Lower leg skin (tissue), 4 donors: ENCODE results near the gene GLRX. TPM values are rescaled to one million over a fixed set of nuclear protein-coding genes. Genes with fewer than 3 reads are reported as not detected.
"Not testable (repeated sequence)": the region's sequence is repeated elsewhere in the genome, so short reads cannot be mapped to it uniquely, and the experiment has no call there.

Source experiments
- DNase-seq, 2 donors: peaks; one replicate each; pipeline ENCODE4 v3.0.0-alpha.2; 2019; ENCODE audit warnings: low spot score in 2 of 2
- H3K4me3 ChIP-seq: fragments of 200-600 bp; sonication (generic); 2 replicates; pipeline ENCODE4 v1.5.1; 2017; ENCODE audit warnings: mild to moderate bottlenecking, low read depth; ENCODE audit not compliant: poor library complexity, severe bottlenecking
- POLR2A ChIP-seq, 2 donors: fragments of 450-650 bp; IDR thresholded peaks; one replicate each; pipeline ENCODE4 v1.6.1; 2016 to 2017; ENCODE audit warnings: antibody characterized with exemption in 2 of 2, mild to moderate bottlenecking in 1 of 2, moderate library complexity in 1 of 2
- WGBS, 2 donors: methylation state at CpG; one replicate each; pipeline ENCODE4 v1.1.5; 2018; 5-methylcytosine and 5-hydroxymethylcytosine counted together
- intact Hi-C: fragments of 100-400 bp; cut with DNase I; formaldehyde crosslinking; loops from one replicate; pipeline ENCODE4 v1.15.0; 2023; ENCODE audit warnings: low total_unique reads
- total RNA-seq, 4 donors: library from RNA; depleted of rRNA; stranded (reverse); fragments of >200 nt; gene quantifications; one replicate each; pipeline ENCODE4 v1.1.0, GENCODE V29; 2016
- TF ChIP-seq, protein P1 (sequence below), 3 donors: fragments of 450-650 bp; IDR thresholded peaks; one replicate each; pipeline ENCODE4 v1.5.1; 2016; ENCODE audit warnings: antibody characterized with exemption in 3 of 3, mild to moderate bottlenecking in 3 of 3, moderate library complexity in 2 of 3

GLRX gene
- total RNA-seq, 4 donors from 2014 or later = 67.9 to 136 (median 105) TPM

DNA sequence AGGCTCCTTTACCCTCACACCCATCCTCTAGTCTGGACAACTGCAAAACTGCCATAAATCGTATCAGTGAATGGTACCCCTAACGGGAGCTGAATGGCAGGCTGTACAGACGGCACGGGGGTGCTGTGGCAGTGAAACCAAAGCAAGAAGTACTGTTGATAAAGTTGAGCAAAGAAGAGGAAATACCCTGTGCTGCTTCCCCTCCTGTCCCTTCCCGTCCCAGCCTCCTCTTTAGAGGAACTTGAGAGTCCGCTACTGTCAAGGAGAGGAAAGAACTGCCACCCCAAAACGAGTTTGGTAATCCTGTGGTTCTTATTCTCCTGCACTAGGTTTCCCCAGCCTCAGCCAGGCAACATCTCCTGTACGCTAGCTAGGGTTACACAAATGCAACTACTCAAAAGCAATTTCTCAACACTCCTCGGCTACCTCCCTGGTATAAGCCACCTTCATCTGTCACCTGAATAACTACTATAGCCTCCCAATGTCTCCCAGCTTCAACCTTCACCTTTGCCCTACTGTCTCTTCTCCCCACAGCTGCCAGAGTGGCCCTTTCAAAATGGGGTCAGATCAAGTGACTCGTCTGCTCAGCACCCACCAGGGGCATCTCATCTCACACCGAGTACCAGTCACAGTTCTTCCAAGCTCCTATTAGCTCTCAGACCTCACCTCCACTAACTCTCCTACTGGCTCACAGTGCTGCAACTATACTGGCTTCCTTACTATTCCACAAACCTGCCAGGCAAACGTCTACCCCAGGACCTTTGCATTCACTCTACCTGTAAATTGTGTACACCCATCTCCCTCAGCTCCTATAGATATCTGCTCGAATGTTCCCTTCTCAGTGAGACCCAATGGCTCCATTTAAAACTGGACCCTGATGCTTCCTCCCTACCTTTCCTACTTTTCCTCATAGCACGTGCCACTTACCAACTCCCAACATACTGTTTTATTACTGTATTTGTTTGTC is 4.1 kb downstream of the GLRX start:
- intact Hi-C loops = no loop called here
- H3K4me3 ChIP-seq = no peak overlapping the region
- TF ChIP-seq POLR2A (IDR thresholded peaks at IDR 0.05) = no peak
- TF ChIP-seq, protein P1, sequence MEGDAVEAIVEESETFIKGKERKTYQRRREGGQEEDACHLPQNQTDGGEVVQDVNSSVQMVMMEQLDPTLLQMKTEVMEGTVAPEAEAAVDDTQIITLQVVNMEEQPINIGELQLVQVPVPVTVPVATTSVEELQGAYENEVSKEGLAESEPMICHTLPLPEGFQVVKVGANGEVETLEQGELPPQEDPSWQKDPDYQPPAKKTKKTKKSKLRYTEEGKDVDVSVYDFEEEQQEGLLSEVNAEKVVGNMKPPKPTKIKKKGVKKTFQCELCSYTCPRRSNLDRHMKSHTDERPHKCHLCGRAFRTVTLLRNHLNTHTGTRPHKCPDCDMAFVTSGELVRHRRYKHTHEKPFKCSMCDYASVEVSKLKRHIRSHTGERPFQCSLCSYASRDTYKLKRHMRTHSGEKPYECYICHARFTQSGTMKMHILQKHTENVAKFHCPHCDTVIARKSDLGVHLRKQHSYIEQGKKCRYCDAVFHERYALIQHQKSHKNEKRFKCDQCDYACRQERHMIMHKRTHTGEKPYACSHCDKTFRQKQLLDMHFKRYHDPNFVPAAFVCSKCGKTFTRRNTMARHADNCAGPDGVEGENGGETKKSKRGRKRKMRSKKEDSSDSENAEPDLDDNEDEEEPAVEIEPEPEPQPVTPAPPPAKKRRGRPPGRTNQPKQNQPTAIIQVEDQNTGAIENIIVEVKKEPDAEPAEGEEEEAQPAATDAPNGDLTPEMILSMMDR (IDR thresholded peaks at IDR 0.05) = no peak
- 76 to 78% methylated on average over 14 of the region's 14 CpGs for WGBS, 2 donors
- DNase-seq = no peak

- WGBS, 2 donors = 65 to 66% methylated on average over 12 of the region's 12 CpGs
- intact Hi-C loops = no loop called here
- H3K4me3 ChIP-seq = no peak overlapping the region
- no peak for DNase-seq
- TF ChIP-seq, protein P1 (IDR thresholded peaks at IDR 0.05) = no peak
- no peak for TF ChIP-seq POLR2A (IDR thresholded peaks at IDR 0.05)
Measured at GRCh38 chr5:95817430-95817829, 5.1 kb downstream of the GLRX start.

DNA sequence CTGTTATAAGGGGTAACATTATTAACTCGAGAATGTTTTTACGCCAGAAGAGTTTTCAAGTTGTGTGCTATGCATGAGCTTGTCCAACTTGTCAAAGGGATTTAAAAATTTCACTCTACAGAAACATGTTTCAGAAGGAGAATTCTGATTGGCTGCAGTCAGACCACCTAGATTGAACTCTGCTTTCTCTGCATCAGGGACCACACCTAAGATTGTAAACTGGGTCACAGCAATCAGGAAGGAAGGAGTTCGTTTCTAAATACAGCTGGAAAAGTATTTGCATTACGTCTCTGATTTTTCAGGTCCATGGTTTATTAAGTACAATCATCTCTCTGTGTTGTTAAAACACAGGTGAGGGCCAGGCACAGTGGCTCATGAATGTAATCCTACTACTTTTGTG is 5.8 kb downstream of the GLRX start:
- WGBS, 2 donors = 56 to 69% methylated on average over 4 of the region's 4 CpGs
- TF ChIP-seq, protein P1 (IDR thresholded peaks at IDR 0.05) = no peak
- no peak for TF ChIP-seq POLR2A (IDR thresholded peaks at IDR 0.05)
- DNase-seq = no peak
- H3K4me3 ChIP-seq = no peak overlapping the region
- intact Hi-C loops = no loop called here

GRCh38 chr5:95816341-95816740 is 6.2 kb downstream of the GLRX start:
- H3K4me3 ChIP-seq = no peak overlapping the region
- DNase-seq = no peak
- 84 to 88% methylated on average over 8 of the region's 8 CpGs for WGBS, 2 donors
- TF ChIP-seq POLR2A (IDR thresholded peaks at IDR 0.05) = no peak
- TF ChIP-seq, protein P1 (IDR thresholded peaks at IDR 0.05) = no peak
- intact Hi-C loops = no loop called here

DNA sequence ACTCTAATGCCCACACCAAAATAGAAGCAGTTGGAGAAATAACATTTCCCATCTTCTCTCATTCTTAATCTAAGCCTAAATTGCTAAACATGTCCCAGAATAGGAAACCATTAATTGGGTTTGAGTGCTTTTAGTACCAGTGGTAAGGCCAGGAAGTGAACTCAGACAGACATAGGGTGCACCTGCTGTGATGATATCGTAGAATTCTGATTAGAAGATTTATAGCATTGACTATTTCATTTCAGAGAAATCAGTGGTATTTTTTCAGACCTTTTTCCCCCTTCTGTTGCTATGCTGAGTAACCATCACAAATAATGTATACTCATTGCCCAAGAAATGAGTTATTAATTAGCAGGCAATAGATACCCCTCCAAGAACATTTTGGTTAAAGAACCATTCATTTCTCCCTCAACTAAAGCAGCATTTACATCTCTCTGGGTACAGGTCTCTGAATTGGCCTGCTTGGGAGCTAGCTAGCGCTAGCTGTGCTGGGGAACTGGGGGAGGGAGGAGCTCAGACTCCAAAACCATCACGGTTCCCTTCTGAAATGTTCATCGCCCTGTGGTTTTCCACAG is 7.3 kb downstream of the GLRX start:
- DNase-seq = no peak
- TF ChIP-seq, protein P1 (IDR thresholded peaks at IDR 0.05) = no peak
- TF ChIP-seq POLR2A (IDR thresholded peaks at IDR 0.05) = no peak
- H3K4me3 ChIP-seq = no peak overlapping the region
- intact Hi-C loops = no loop called here
- 87% methylated on average over 4 of the region's 4 CpGs for WGBS, 2 donors

DNA sequence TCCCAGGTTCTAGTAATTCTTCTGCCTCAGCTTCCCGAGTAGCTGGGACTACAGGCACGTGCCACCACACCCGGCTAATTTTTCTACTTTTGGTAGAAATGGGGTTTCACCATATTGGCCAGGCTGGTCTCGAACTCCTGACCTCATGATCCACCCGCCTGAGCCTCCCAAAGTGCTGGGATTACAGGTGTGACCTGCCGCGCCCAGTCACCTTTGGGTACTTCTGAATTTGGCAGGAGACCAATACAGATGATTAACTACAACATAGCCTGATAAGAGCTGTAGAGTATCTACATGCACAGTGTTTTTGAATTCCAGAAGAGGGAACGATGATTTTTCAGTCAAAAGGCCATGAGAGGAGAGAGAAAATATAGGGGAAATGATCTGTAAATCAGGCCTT is 9.5 kb downstream of the GLRX start:
- H3K4me3 ChIP-seq, DNase-seq, intact Hi-C loops: not testable (repeated sequence)
- 80 to 84% methylated on average over 8 of the region's 8 CpGs for WGBS, 2 donors
